Spleen (tissue), 11 donors: ENCODE data around the gene UBA3. TPM values are rescaled to one million over a fixed set of nuclear protein-coding genes. Genes with fewer than 3 reads are reported as not detected.

Experiments
- DNase-seq: peaks from one replicate; pipeline ENCODE4 v3.0.0-alpha.2; 2020
- H3K27ac ChIP-seq, 8 donors: fragments of 200-600 bp; sonication (generic) in 7 of 8; 1 replicate in 4 of 8; 2 replicates in 4 of 8; pipeline versions ENCODE4 v1.5.0 to v1.8.0; 2016 to 2021; ENCODE audit warnings: inconsistent platforms in 4 of 8, mild to moderate bottlenecking in 4 of 8, moderate library complexity in 1 of 8
- H3K27me3 ChIP-seq, 7 donors: fragments of 200-600 bp; sonication (generic) in 6 of 7; replicated peaks in 1 of 7; 1 replicate in 4 of 7; 2 replicates in 3 of 7; pipeline versions ENCODE4 v1.5.0 to v1.8.0; 2016 to 2021; ENCODE audit warnings: inconsistent platforms in 3 of 7, mild to moderate bottlenecking in 1 of 7
- H3K36me3 ChIP-seq, 6 donors: fragments of 200-600 bp; sonication (generic) in 5 of 6; 1 replicate in 4 of 6; 2 replicates in 2 of 6; pipeline versions ENCODE4 v1.5.0 to v1.8.0; 2016 to 2021; ENCODE audit warnings: inconsistent platforms in 2 of 6
- H3K4me1 ChIP-seq, 6 donors: fragments of 200-600 bp; sonication (generic) in 5 of 6; 1 replicate in 3 of 6; 2 replicates in 3 of 6; pipeline versions ENCODE4 v1.5.0 to v1.8.0; 2016 to 2021; ENCODE audit warnings: inconsistent platforms in 3 of 6
- H3K4me3 ChIP-seq, 8 donors: fragments of 200-600 bp; sonication (generic) in 7 of 8; 1 replicate in 4 of 8; 2 replicates in 4 of 8; pipeline versions ENCODE4 v1.5.0 to v1.8.0; 2016 to 2021; ENCODE audit warnings: inconsistent platforms in 4 of 8, mild to moderate bottlenecking in 4 of 8, moderate library complexity in 2 of 8
- H3K9me3 ChIP-seq, 8 donors: fragments of 200-600 bp; sonication (generic) in 7 of 8; 1 replicate in 4 of 8; 2 replicates in 4 of 8; pipeline versions ENCODE4 v1.5.0 to v1.8.0; 2016 to 2021; ENCODE audit warnings: inconsistent platforms in 4 of 8
- CTCF ChIP-seq, 11 experiments: fragments of 200-600 bp in 7 of 11; fragments of 450-650 bp in 4 of 11; sonication (generic) in 4 of 11; IDR thresholded peaks in 8 of 11; conservative IDR thresholded peaks in 3 of 11; 1 replicate in 7 of 11; 2 replicates in 4 of 11; pipeline versions ENCODE4 v1.4.0 to v1.8.0; 2016 to 2021; ENCODE audit warnings: antibody characterized with exemption in 11 of 11, inconsistent platforms in 4 of 11, mild to moderate bottlenecking in 1 of 11
- POLR2A ChIP-seq, 3 donors: fragments of 450-650 bp; IDR thresholded peaks; one replicate each; pipeline ENCODE4 v1.5.1; 2017; ENCODE audit warnings: antibody characterized with exemption in 3 of 3, mild to moderate bottlenecking in 1 of 3
- POLR2AphosphoS5 ChIP-seq, 3 donors: sonication (generic); formaldehyde crosslinking; IDR thresholded peaks; one replicate each; pipeline ENCODE4 v1.5.1; 2017; ENCODE audit warnings: antibody characterized with exemption in 3 of 3
- WGBS, 5 donors: extraction: QIAGEN DNeasy Blood & Tissue Kit in 3 of 5; methylation state at CpG; one replicate each; pipeline versions ENCODE4 v1.1.5 to v1.1.7; 2013 to 2018; 5-methylcytosine and 5-hydroxymethylcytosine counted together
- intact Hi-C: fragments of 100-400 bp; cut with DNase I; formaldehyde crosslinking; loops from one replicate; pipeline ENCODE4 v1.15.0; 2023; ENCODE audit warnings: low total_unique reads
- polyA plus RNA-seq, 3 donors: library from polyadenylated mRNA; stranded (reverse); fragments of 200-250 nt; gene quantifications; one replicate each; pipeline ENCODE4 v1.2.1, GENCODE V29; 2013
- total RNA-seq, 7 donors: library from RNA; depleted of rRNA in 3 of 7; stranded (reverse); fragments of >200 nt in 3 of 7; fragmentation: NEBNext Ultra II Directional in 4 of 7; extraction: Animal tissue kit (Norgen Biotek cat#: 25700) in 4 of 7; gene quantifications; one replicate each; pipeline versions ENCODE4 v1.1.0 to v1.2.1, GENCODE V29; 2016 to 2021
- donor health status: healthy with polysubstance abuse.
- donor health status: DM: no; HTN: no; CAD: no; lungs with moderate emphysema.
- donor health status: DM: no; HTN: no; CAD: no.
- donor health status: Bipolar disorder and iron deficiency.
- donor health status: healthy.
- donor health status: DM: no; HTN: no; CAD: no.
- donor health status: DM: yes; HTN: yes; CAD: no.

Gene UBA3
- total and polyA plus RNA-seq, 10 donors: 50.2 to 101 (median 63.9) TPM

GRCh38 chr3:69110941-69111546, 30.9 kb upstream of the UBA3 start:
- TF ChIP-seq POLR2A (IDR thresholded peaks at IDR 0.05): no peak
- no peak for TF ChIP-seq POLR2AphosphoS5 (IDR thresholded peaks at IDR 0.05)
- no peak for TF ChIP-seq CTCF (IDR thresholded peaks at IDR 0.05 in 8 of 11, conservative IDR thresholded peaks at IDR 0.05 in 3 of 11)
- WGBS, 5 donors: 75 to 91% (median 84%) methylated on average over 1 of the region's 1 CpG

GRCh38 chr3:69108811-69109210, 28.6 kb upstream of the UBA3 start:
- no peaks in the 10 kb centered on the region for H3K9me3 ChIP-seq
- peaks cover 0 to 28% (median 24%) of the 10 kb centered on the region in 6 donors for H3K36me3 ChIP-seq
- no peak overlapping the region for H3K27ac ChIP-seq
- TF ChIP-seq POLR2A (IDR thresholded peaks at IDR 0.05): no peak
- no peak for TF ChIP-seq CTCF (IDR thresholded peaks at IDR 0.05 in 8 of 11, conservative IDR thresholded peaks at IDR 0.05 in 3 of 11)
- TF ChIP-seq POLR2AphosphoS5 (IDR thresholded peaks at IDR 0.05): no peak
- 60 to 85% (median 69%) methylated on average over 5 of the region's 5 CpGs for WGBS, 5 donors
- DNase-seq: no peak
- H3K27me3 ChIP-seq: no peaks in the 10 kb centered on the region
- intact Hi-C loops: no loop called here
- peaks cover 0 to 31% (median 14%) of the 10 kb centered on the region in 6 donors for H3K4me1 ChIP-seq
- H3K4me3 ChIP-seq: no peak overlapping the region

More at GRCh38 chr3:69110941-69111546, 30.9 kb upstream of the UBA3 start:
- Histone ChIP-seq H3K27ac (no peak overlapping the region), H3K36me3 (peaks cover 0 to 6% (median 3%) of the 10 kb centered on the region in 6 donors), H3K4me3 (no peak overlapping the region), H3K9me3 (no peaks in the 10 kb centered on the region), H3K4me1 (peaks cover 0 to 10% (median under 1%) of the 10 kb centered on the region in 6 donors), H3K27me3 (no peaks in the 10 kb centered on the region)
- intact Hi-C loops: no loop called here
- no peak for DNase-seq

GRCh38 chr3:69107841-69108240, 27.7 kb upstream of the UBA3 start:
- 68 to 84% (median 83%) methylated on average over 5 of the region's 5 CpGs for WGBS, 5 donors
- DNase-seq: no peak
- peaks cover 0 to 36% (median 17%) of the 10 kb centered on the region in 6 donors for H3K4me1 ChIP-seq

More at GRCh38 chr3:69107841-69108240, 27.7 kb upstream of the UBA3 start:
- no peaks in the 10 kb centered on the region for H3K9me3 ChIP-seq
- TF ChIP-seq CTCF (IDR thresholded peaks at IDR 0.05 in 8 of 11, conservative IDR thresholded peaks at IDR 0.05 in 3 of 11): no peak
- no peak for TF ChIP-seq POLR2A (IDR thresholded peaks at IDR 0.05)
- TF ChIP-seq POLR2AphosphoS5 (IDR thresholded peaks at IDR 0.05): no peak
- no peak overlapping the region for H3K27ac ChIP-seq
- no peak overlapping the region for H3K4me3 ChIP-seq
- intact Hi-C loops: no loop called here
- H3K36me3 ChIP-seq: peaks cover 0 to 38% (median 32%) of the 10 kb centered on the region in 6 donors
- H3K27me3 ChIP-seq: no peaks in the 10 kb centered on the region
